Trophoblast cell (in vitro differentiated cells and primary cell): ENCODE data around the gene ELOVL2.

Experiments used
- DNase-seq, 2 donors: peaks; one replicate each; pipeline ENCODE4 v3.0.0-alpha.2; 2016
- H2AFZ ChIP-seq: 2 replicates; pipeline ENCODE4 v1.6.1; 2013; ENCODE audit warnings: low read length, moderate library complexity, mild to moderate bottlenecking; ENCODE audit not compliant: insufficient read depth, poor library complexity
- H2AK5ac ChIP-seq: 2 replicates; pipeline ENCODE4 v1.6.1; 2013; ENCODE audit warnings: mild to moderate bottlenecking, low read length
- H2BK120ac ChIP-seq: 2 replicates; pipeline ENCODE4 v1.6.1; 2013; ENCODE audit warnings: low read length, mild to moderate bottlenecking, moderate library complexity; ENCODE audit not compliant: insufficient read depth, poor library complexity
- H2BK12ac ChIP-seq: 2 replicates; pipeline ENCODE4 v1.6.1; 2013; ENCODE audit warnings: mild to moderate bottlenecking, low read length, moderate library complexity
- H2BK5ac ChIP-seq: 2 replicates; pipeline ENCODE4 v1.6.1; 2013; ENCODE audit warnings: low read length, low read depth, moderate library complexity, mild to moderate bottlenecking; ENCODE audit not compliant: poor library complexity
- H3K14ac ChIP-seq: 2 replicates; pipeline ENCODE4 v1.6.1; 2013; ENCODE audit warnings: mild to moderate bottlenecking, low read length
- H3K18ac ChIP-seq: 2 replicates; pipeline ENCODE4 v1.6.1; 2013; ENCODE audit warnings: mild to moderate bottlenecking, low read length
- H3K23ac ChIP-seq: 2 replicates; pipeline ENCODE4 v1.6.1; 2013; ENCODE audit warnings: low read length
- H3K27ac ChIP-seq: 2 replicates; pipeline ENCODE4 v1.5.1; 2013; ENCODE audit warnings: low read depth, mild to moderate bottlenecking, inconsistent platforms, low read length, moderate library complexity
- H3K27me3 ChIP-seq: 2 replicates; pipeline ENCODE4 v1.6.1; 2013; ENCODE audit warnings: inconsistent platforms, mild to moderate bottlenecking, low read length, moderate library complexity; ENCODE audit not compliant: insufficient read depth
- H3K36me3 ChIP-seq, 2 experiments: 1 replicate in 1 of 2; 2 replicates in 1 of 2; pipeline ENCODE4 v1.6.1; 2013; ENCODE audit warnings: low read length in 2 of 2, mild to moderate bottlenecking in 2 of 2, moderate library complexity in 1 of 2; ENCODE audit not compliant: insufficient read depth in 2 of 2, control insufficient read depth in 1 of 2
- H3K4ac ChIP-seq: 2 replicates; pipeline ENCODE4 v1.6.1; 2013; ENCODE audit warnings: low read depth, mild to moderate bottlenecking, low read length, moderate library complexity
- H3K4me1 ChIP-seq, 2 experiments: 1 replicate in 1 of 2; 2 replicates in 1 of 2; pipeline ENCODE4 v1.6.1; 2013; ENCODE audit warnings: low read length in 2 of 2, mild to moderate bottlenecking in 2 of 2, moderate library complexity in 1 of 2; ENCODE audit not compliant: insufficient read depth in 2 of 2, control insufficient read depth in 1 of 2
- H3K4me2 ChIP-seq: 2 replicates; pipeline ENCODE4 v1.6.1; 2013; ENCODE audit warnings: inconsistent platforms, mild to moderate bottlenecking, low read length, moderate library complexity
- H3K4me3 ChIP-seq: 2 replicates; pipeline ENCODE4 v1.5.1; 2013; ENCODE audit warnings: mild to moderate bottlenecking, low read depth, low read length, inconsistent platforms
- H3K79me1 ChIP-seq: one replicate; pipeline ENCODE4 v1.6.1; 2013; ENCODE audit warnings: low read length
- H3K79me2 ChIP-seq: 2 replicates; pipeline ENCODE4 v1.6.1; 2013; ENCODE audit warnings: low read length, mild to moderate bottlenecking; ENCODE audit not compliant: control insufficient read depth, insufficient read depth, poor library complexity
- H3K9ac ChIP-seq: 2 replicates; pipeline ENCODE4 v1.6.1; 2013; ENCODE audit warnings: mild to moderate bottlenecking, low read length
- H3K9me3 ChIP-seq: 2 replicates; pipeline ENCODE4 v1.6.1; 2013; ENCODE audit warnings: low read depth, mild to moderate bottlenecking, control low read depth, inconsistent platforms, low read length; ENCODE audit not compliant: insufficient read depth
- H4K12ac ChIP-seq: 2 replicates; pipeline ENCODE4 v1.6.1; 2013; ENCODE audit warnings: low read depth, mild to moderate bottlenecking, low read length, moderate library complexity
- H4K8ac ChIP-seq: 2 replicates; pipeline ENCODE4 v1.6.1; 2013; ENCODE audit warnings: low read depth, mild to moderate bottlenecking, low read length, moderate library complexity
- H4K91ac ChIP-seq: one replicate; pipeline ENCODE4 v1.6.1; 2013; ENCODE audit warnings: low read depth, mild to moderate bottlenecking, low read length, moderate library complexity
- WGBS: extraction: QIAGEN DNeasy Blood & Tissue Kit; methylation state at CpG from one replicate; pipeline ENCODE4 v1.1.7; 2013; ENCODE audit warnings: missing lambda C conversion rate; ENCODE audit not compliant: insufficient read length, insufficient coverage; ENCODE audit errors: extremely low coverage; 5-methylcytosine and 5-hydroxymethylcytosine counted together

The ELOVL2 gene

GRCh38 chr6:11018225-11018624, 25.9 kb downstream of the ELOVL2 start:
- H3K4me1 ChIP-seq: no peaks in the 10 kb centered on the region
- H4K91ac ChIP-seq: no peak overlapping the region
- H4K8ac ChIP-seq: no peak overlapping the region
- DNase-seq: peak in 1 of 2 donors; percentile 65
- no peak overlapping the region for H3K4me3 ChIP-seq
- WGBS: no CpG with 5 or more reads among the region's 2 CpGs
- no peaks in the 10 kb centered on the region for H3K79me2 ChIP-seq
- no peaks in the 10 kb centered on the region for H3K9me3 ChIP-seq
- H4K12ac ChIP-seq: no peak overlapping the region
- H3K4ac ChIP-seq: no peak overlapping the region
- no peak overlapping the region for H2BK12ac ChIP-seq
- no peak overlapping the region for H3K9ac ChIP-seq
- no peaks in the 10 kb centered on the region for H3K79me1 ChIP-seq
- no peak overlapping the region for H3K23ac ChIP-seq
- no peak overlapping the region for H3K27ac ChIP-seq
- no peak overlapping the region for H3K14ac ChIP-seq
- H3K18ac ChIP-seq: no peak overlapping the region
- no peaks in the 10 kb centered on the region for H3K27me3 ChIP-seq
- H2AFZ ChIP-seq: no peak overlapping the region
- H2AK5ac ChIP-seq: no peak overlapping the region
- no peak overlapping the region for H2BK120ac ChIP-seq
- H3K4me2 ChIP-seq: no peak overlapping the region
- H2BK5ac ChIP-seq: no peak overlapping the region
- H3K36me3 ChIP-seq: no peaks in the 10 kb centered on the region

GRCh38 chr6:11017090-11017489, 27.0 kb downstream of the ELOVL2 start:
- Histone ChIP-seq H3K14ac (no peak overlapping the region), H4K91ac (no peak overlapping the region), H2AK5ac (no peak overlapping the region), H3K9me3 (no peaks in the 10 kb centered on the region), H3K79me1 (no peaks in the 10 kb centered on the region), H3K9ac (no peak overlapping the region), H4K12ac (no peak overlapping the region), H3K23ac (no peak overlapping the region), H3K4ac (no peak overlapping the region), H2BK12ac (no peak overlapping the region), H3K79me2 (no peaks in the 10 kb centered on the region), H2AFZ (no peak overlapping the region), H2BK120ac (no peak overlapping the region), H3K18ac (no peak overlapping the region), H3K4me3 (no peak overlapping the region), H3K4me2 (no peak overlapping the region), H3K27me3 (no peaks in the 10 kb centered on the region), H3K36me3 (no peaks in the 10 kb centered on the region), H3K27ac (no peak overlapping the region), H4K8ac (no peak overlapping the region), H3K4me1 (no peaks in the 10 kb centered on the region), H2BK5ac (no peak overlapping the region)
- WGBS: no CpG with 5 or more reads among the region's 3 CpGs
- no peak for DNase-seq

GRCh38 chr6:11016452-11016851, 27.7 kb downstream of the ELOVL2 start:
- no peak overlapping the region for H2BK120ac ChIP-seq
- H2BK5ac ChIP-seq: no peak overlapping the region
- H3K4ac ChIP-seq: no peak overlapping the region
- H4K12ac ChIP-seq: no peak overlapping the region
- H2AFZ ChIP-seq: no peak overlapping the region
- no CpG with 5 or more reads among the region's 1 CpG for WGBS
- H3K9ac ChIP-seq: no peak overlapping the region
- H3K79me1 ChIP-seq: no peaks in the 10 kb centered on the region
- H2BK12ac ChIP-seq: no peak overlapping the region
- H4K8ac ChIP-seq: no peak overlapping the region
- no peaks in the 10 kb centered on the region for H3K79me2 ChIP-seq
- no peaks in the 10 kb centered on the region for H3K9me3 ChIP-seq
- no peak overlapping the region for H3K23ac ChIP-seq
- no peak overlapping the region for H4K91ac ChIP-seq
- no peak for DNase-seq
- H3K27ac ChIP-seq: no peak overlapping the region
- no peak overlapping the region for H3K18ac ChIP-seq
- no peak overlapping the region for H2AK5ac ChIP-seq
- H3K36me3 ChIP-seq: no peaks in the 10 kb centered on the region
- H3K27me3 ChIP-seq: no peaks in the 10 kb centered on the region
- no peak overlapping the region for H3K14ac ChIP-seq
- peaks cover 3% of the 10 kb centered on the region in 2 experiments for H3K4me1 ChIP-seq
- no peak overlapping the region for H3K4me2 ChIP-seq
- no peak overlapping the region for H3K4me3 ChIP-seq

GRCh38 chr6:11015102-11015501, 29.0 kb downstream of the ELOVL2 start:
- Histone ChIP-seq H2BK12ac (no peak overlapping the region), H4K91ac (no peak overlapping the region), H3K9me3 (no peaks in the 10 kb centered on the region), H3K27me3 (no peaks in the 10 kb centered on the region), H3K4me1 (peaks cover 3% of the 10 kb centered on the region in 2 experiments), H3K23ac (no peak overlapping the region), H2BK5ac (no peak overlapping the region), H3K79me1 (no peaks in the 10 kb centered on the region), H3K4me3 (no peak overlapping the region), H3K79me2 (no peaks in the 10 kb centered on the region), H3K9ac (no peak overlapping the region), H3K27ac (no peak overlapping the region), H3K4me2 (no peak overlapping the region), H3K36me3 (no peaks in the 10 kb centered on the region), H4K12ac (no peak overlapping the region), H2AK5ac (no peak overlapping the region), H4K8ac (no peak overlapping the region), H3K14ac (no peak overlapping the region), H3K4ac (no peak overlapping the region), H2BK120ac (no peak overlapping the region), H3K18ac (no peak overlapping the region), H2AFZ (no peak overlapping the region)
- no peak for DNase-seq
